Mucosa of stomach (tissue), 1 donor: ENCODE data around the gene AUTS2.

ENCODE experiments used
- H3K27me3 ChIP-seq: one replicate; pipeline ENCODE4 v1.7.0; 2013; ENCODE audit warnings: mild to moderate bottlenecking, low read length; ENCODE audit not compliant: control insufficient read depth, insufficient read depth
- H3K36me3 ChIP-seq: one replicate; pipeline ENCODE4 v1.7.0; 2013; ENCODE audit warnings: low read length; ENCODE audit not compliant: control insufficient read depth, insufficient read depth
- H3K4me1 ChIP-seq: one replicate; pipeline ENCODE4 v1.7.0; 2013; ENCODE audit warnings: mild to moderate bottlenecking, low read length; ENCODE audit not compliant: control insufficient read depth, insufficient read depth
- H3K4me3 ChIP-seq: one replicate; pipeline ENCODE4 v1.7.0; 2013; ENCODE audit warnings: low read length
- H3K9ac ChIP-seq: one replicate; pipeline ENCODE4 v1.7.0; 2013; ENCODE audit warnings: mild to moderate bottlenecking, low read length, moderate library complexity
- H3K9me3 ChIP-seq: one replicate; pipeline ENCODE4 v1.7.0; 2013; ENCODE audit warnings: mild to moderate bottlenecking, low read length, moderate library complexity; ENCODE audit not compliant: control insufficient read depth
- donor health status: Pancreatic carcinoma.

AUTS2 gene

DNA sequence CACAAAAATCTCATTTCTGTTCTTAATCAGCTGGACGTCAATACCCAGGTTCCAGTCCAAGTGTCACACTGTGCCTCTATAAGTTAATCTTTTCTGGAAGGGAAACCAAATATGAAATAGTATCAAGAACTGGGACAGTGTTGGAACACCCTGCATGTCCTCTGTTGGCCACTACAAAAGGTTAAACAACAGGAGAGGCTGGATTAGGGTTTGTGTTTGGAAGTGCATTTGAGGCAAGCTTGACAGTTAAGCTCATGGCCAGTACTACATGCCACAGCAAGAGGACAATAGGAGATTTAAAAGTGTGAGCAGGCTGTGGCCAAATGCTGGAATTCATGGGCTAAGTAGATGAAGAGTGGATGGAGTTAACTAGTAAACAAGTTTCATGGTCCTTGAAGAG, 751.5 kb downstream of the AUTS2 start:
- H3K36me3 ChIP-seq, result no peaks in the 10 kb centered on the region
- H3K9me3 ChIP-seq, result no peaks in the 10 kb centered on the region
- H3K4me1 ChIP-seq, result no peaks in the 10 kb centered on the region
- H3K4me3 ChIP-seq, result no peak overlapping the region
- no peaks in the 10 kb centered on the region for H3K27me3 ChIP-seq
- H3K9ac ChIP-seq, result no peak overlapping the region

DNA sequence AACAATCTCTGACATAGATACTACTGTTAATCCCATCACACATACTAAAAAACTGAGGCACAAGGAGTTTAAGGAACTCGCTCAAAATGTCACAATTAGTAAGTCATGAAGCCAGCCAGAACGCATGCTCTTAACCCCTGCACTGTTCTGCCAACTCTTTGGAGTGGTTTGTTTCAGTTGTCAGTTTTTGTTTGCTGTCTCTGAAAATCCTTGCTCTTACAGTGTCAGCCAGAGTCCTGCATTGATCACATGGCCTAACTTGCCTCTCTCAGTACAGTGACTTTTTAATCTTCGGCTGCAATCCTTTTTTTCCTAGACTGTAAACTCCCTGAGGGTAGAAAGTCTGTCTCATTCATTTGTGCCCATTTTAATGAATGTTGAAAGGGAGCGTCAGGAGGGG, 753.8 kb downstream of the AUTS2 start:
- H3K9ac ChIP-seq, result no peak overlapping the region
- no peaks in the 10 kb centered on the region for H3K36me3 ChIP-seq
- H3K4me3 ChIP-seq, result no peak overlapping the region
- no peaks in the 10 kb centered on the region for H3K4me1 ChIP-seq
- no peaks in the 10 kb centered on the region for H3K9me3 ChIP-seq
- no peaks in the 10 kb centered on the region for H3K27me3 ChIP-seq

DNA sequence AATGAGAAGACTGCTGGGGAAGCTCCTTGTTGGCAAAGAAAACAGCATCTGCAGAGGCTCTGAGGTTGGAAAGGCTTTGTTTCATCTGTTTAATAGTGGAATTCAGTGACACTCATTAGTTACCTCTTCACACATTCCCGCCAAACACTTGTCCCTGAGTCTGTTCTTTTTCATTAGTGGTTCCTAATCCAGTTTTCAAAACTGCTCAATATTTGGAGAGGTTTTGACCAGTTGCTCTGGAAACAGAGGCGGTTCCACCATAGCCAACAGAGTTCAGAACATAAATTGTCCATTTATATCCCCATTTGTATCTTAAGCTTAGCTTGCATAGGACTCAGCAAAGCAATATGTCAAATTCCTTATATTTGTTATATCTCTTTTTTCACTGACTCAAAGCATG, 754.6 kb downstream of the AUTS2 start:
- Histone ChIP-seq H3K4me3 (no peak overlapping the region), H3K9me3 (no peaks in the 10 kb centered on the region), H3K4me1 (no peaks in the 10 kb centered on the region), H3K9ac (no peak overlapping the region), H3K27me3 (no peaks in the 10 kb centered on the region), H3K36me3 (no peaks in the 10 kb centered on the region)

DNA sequence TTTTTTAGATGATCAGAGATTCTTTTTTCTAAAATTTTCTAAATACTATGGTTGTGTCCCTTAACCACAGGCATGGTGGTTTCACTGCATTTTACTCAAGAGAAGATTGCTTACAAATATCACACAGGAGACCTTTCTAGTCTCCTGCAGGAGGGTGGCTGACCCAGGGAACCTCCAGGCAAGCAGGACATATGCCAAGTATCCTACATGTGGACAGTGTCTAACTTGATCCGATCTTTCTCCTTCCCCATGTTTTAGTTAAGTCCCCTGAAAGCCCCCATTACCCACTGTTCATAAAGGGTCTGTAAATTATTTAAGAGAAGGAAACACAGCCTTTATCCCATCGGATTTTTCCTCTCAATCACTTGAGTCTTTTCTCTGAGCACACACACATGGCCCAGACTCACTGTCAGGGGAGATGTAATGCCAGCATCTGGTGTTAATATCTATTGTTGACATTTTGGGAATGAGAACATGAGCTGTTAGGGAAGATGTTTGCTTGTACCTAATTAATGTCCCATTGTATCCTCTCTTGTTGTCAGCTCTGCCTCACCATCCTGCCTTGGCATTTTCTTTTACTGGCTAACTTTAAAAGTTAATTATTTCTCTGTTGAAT, 755.2 kb downstream of the AUTS2 start:
- no peak overlapping the region for H3K9ac ChIP-seq
- H3K9me3 ChIP-seq, result no peaks in the 10 kb centered on the region
- H3K36me3 ChIP-seq, result no peaks in the 10 kb centered on the region
- H3K4me1 ChIP-seq, result no peaks in the 10 kb centered on the region
- no peaks in the 10 kb centered on the region for H3K27me3 ChIP-seq
- H3K4me3 ChIP-seq, result no peak overlapping the region

DNA sequence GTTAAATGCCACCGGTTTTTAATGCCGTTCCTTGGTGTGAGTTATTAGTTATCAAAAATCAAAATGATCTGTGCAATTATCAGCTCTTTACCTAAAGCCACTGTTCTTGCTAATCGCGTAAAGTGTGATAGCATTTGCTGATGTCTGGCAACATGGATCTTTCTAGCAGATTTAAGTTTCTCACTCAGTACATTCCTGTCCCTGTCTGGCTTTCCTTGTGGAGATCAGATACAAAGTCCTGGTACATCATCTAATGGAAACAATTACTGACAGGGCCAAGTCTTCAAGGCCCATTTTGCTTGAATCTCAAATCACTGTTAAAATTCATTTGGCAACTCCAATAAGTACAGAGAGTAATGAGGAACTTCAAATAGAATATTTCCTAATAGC, 755.7 kb downstream of the AUTS2 start:
- H3K36me3 ChIP-seq, result no peaks in the 10 kb centered on the region
- H3K27me3 ChIP-seq, result no peaks in the 10 kb centered on the region
- no peak overlapping the region for H3K9ac ChIP-seq
- no peak overlapping the region for H3K4me3 ChIP-seq
- H3K9me3 ChIP-seq, result no peaks in the 10 kb centered on the region
- H3K4me1 ChIP-seq, result no peaks in the 10 kb centered on the region

DNA sequence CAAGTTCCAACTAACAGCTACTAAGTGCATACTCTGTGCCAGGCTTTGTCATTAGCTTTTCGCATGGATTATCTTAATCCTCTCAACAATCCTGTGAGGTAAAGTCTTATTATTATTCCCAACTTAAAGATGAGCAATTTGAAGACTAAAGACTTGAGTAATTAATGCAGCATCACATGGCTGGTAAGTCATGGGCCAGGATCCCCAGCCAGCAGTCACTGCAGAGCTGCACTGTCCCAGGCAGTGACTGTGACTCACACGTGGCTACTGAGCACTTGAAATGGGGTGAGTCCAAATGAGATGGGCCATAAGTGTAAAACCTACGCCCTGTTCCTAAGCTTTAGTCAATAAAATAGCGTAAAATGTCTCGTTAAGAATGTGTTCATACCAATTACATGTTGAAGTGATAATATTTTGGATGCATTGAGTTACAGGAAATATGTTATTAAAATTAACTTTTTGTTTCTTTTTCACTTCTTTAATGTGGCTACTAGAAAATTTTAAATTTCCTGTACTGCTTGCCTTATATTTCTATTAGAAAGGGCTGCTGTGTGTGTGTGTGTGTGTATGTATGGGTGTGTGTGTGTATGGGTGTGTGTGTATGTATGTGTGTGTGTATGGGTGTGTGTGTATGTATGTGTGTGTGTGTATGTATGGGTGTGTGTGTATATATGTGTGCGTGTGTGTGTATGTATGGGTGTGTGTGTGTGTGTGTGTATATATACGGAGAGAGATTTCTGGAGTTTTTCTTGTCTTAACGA, 756.3 kb downstream of the AUTS2 start:
- Histone ChIP-seq H3K9ac (no peak overlapping the region), H3K9me3 (no peaks in the 10 kb centered on the region), H3K27me3 (no peaks in the 10 kb centered on the region), H3K4me3 (no peak overlapping the region), H3K4me1 (no peaks in the 10 kb centered on the region), H3K36me3 (no peaks in the 10 kb centered on the region)

DNA sequence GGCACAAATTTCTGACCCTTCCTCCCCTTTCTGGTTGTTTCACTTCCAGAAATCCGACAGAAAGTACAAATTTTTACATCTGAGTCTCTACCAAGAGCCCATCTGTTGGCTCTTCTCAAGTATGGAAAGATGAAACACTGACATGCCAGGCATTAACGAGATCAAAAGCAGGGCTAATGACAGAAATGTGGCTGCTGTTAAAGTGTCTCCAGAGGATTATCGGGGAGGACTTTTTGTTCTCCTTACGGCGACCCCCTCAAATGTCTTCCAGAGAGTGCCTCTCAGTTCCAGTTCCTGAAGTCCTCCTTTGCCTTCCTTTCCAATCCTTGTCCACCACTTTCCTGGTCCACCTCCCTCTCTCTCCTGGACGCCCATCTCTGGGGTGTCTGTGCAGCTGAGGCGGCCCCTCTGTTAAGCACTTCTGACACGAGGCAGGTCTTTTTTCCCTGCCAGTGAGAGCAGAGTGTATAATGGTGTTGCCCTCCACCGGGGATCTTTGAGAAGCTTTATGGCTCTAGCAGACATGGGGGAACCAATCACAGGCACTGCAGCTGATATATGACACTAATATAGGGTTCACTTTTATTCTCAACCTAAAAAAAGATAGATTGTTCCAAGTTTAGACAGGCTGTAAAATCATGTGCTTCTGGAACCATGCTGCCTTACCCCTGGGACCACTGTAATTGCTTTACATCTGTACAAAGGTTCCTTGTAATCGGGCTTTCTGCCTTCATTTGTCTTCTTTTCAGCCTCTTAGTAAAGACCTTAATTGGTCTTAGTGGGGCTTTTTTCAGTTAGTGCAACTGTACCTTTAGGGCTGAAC, 757.1 kb downstream of the AUTS2 start:
- Histone ChIP-seq H3K9ac (no peak overlapping the region), H3K9me3 (no peaks in the 10 kb centered on the region), H3K4me3 (no peak overlapping the region), H3K36me3 (no peaks in the 10 kb centered on the region), H3K27me3 (no peaks in the 10 kb centered on the region), H3K4me1 (no peaks in the 10 kb centered on the region)

DNA sequence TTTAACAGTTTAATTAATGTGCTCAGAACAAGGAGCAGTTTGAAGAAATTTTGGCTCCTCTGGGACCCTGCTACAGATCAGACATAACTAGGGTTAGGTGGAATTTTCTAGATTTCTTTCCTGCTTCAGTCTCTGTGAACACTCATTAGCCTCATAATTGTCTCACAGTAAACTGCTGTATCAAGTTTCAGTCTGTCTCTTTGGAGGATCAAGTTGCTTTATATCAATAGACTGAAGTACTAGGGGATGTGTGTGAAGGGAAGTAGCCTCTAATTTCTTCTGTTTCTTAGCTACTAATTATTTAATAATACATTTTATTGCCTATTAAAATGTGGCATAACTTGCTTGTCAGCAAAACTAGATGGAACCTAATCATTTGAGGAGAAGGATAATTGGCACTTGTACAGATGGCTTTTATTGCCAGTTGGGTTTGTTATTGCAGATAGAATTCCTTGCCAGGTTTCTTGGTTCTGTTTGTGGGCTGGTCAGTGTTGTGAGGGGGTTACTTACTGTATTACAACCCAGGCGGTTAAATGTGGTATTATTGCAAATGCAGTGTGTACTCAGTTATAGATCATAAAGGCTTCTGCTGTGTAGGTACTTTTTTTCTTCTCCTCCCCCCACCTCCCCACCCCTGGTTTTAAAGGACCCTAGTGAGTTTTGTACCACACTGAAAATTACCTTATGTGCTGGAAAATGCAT, 758.0 kb downstream of the AUTS2 start:
- Histone ChIP-seq H3K27me3 (no peaks in the 10 kb centered on the region), H3K9me3 (no peaks in the 10 kb centered on the region), H3K4me1 (no peaks in the 10 kb centered on the region), H3K9ac (no peak overlapping the region), H3K36me3 (no peaks in the 10 kb centered on the region), H3K4me3 (no peak overlapping the region)

DNA sequence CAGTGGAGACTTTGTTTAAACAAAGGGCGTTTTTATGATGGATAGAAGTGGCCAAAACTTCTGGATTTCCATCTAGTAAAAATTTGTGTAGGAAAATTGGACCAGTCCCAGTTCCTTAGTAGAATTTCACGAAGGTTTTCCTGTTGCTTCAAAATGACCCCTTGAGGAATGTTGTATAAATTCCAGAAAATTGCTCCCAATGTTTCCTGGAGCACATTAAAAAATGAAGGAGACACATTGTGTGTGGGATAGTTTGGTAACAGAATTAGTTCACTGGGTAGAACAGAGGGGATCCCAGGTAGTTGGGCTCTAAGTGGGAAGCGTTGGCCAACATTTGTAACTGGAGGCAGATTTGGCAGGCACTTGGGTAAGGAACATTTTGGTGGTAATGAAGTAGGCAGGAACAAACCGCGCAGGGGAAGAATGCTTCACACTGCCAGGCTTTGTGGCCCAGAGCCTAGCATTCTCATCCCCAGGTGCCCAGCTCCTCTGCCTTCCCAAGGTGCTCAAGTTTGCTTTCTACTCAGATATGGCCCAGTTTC, 758.6 kb downstream of the AUTS2 start:
- Histone ChIP-seq H3K27me3 (no peaks in the 10 kb centered on the region), H3K4me1 (no peaks in the 10 kb centered on the region), H3K9ac (no peak overlapping the region), H3K36me3 (no peaks in the 10 kb centered on the region), H3K9me3 (no peaks in the 10 kb centered on the region), H3K4me3 (no peak overlapping the region)

DNA sequence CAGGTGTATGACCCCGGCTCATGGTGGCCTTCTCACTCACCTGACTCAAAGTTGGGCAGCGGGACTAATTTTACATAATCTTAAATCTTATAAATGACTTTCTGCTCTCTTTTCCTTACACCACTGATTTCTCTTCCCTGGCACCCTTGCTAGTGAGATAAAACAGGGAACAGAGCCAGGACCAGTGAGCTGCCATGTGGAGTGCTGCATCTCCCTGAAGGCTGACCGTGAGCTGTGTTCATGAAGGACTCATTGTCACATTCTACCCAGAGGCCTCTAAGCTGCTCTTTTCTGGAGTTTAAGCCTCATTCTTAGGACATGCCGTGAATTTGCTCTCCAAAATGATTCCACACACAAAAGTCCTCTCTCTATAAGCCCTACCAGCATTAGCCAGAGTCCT, 762.3 kb downstream of the AUTS2 start:
- H3K9me3 ChIP-seq, result no peaks in the 10 kb centered on the region
- no peak overlapping the region for H3K4me3 ChIP-seq
- H3K27me3 ChIP-seq, result no peaks in the 10 kb centered on the region
- no peak overlapping the region for H3K9ac ChIP-seq
- no peaks in the 10 kb centered on the region for H3K36me3 ChIP-seq
- H3K4me1 ChIP-seq, result no peaks in the 10 kb centered on the region

DNA sequence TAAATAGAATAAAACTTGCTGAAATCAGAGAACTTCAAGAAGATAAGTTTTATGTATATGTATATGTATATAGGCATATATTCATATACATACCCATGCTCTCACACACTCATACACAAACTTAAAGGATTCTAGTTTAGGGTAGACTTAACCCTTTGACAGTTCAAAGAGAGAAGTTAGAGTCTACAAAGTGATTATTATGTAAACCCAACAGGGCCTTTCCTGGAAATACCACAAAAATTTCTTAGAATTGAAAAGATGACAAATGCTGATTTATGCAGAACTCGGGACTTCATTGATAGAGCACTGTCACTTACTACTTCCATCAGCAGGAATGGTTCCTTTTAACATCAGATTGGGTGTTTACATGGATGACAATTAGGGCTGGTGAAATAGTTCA, 763.5 kb downstream of the AUTS2 start:
- no peak overlapping the region for H3K4me3 ChIP-seq
- no peaks in the 10 kb centered on the region for H3K36me3 ChIP-seq
- no peaks in the 10 kb centered on the region for H3K9me3 ChIP-seq
- no peaks in the 10 kb centered on the region for H3K4me1 ChIP-seq
- no peaks in the 10 kb centered on the region for H3K27me3 ChIP-seq
- no peak overlapping the region for H3K9ac ChIP-seq
